Kidney capillary endothelial cell (primary cell): ENCODE measurements around the gene JAKMIP2.

Experiments
- DNase-seq: peaks from one replicate; pipeline ENCODE4 v3.0.0-alpha.2; 2018; ENCODE audit warnings: low spot score

JAKMIP2 gene

DNA sequence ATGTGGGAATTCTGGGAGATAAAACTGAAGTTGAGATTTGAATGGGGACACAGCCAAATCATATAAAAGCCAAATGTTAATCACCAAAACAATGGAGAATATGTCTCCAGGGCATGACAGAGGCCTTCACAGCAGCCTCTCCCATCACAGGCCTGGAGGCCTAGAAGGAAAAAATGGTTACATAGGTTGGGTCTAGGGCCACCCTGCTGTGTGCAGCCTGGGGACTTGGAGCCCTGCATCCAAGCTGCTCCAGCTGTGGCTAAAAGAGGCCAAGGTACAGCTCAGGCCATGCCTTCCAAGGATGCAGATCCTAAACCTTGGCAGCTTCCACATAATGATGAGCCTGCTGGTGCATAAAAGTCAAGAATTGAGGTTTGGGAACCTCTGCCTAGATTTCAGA lies 85.1 kb downstream of the JAKMIP2 start:
- no peak for DNase-seq

DNA sequence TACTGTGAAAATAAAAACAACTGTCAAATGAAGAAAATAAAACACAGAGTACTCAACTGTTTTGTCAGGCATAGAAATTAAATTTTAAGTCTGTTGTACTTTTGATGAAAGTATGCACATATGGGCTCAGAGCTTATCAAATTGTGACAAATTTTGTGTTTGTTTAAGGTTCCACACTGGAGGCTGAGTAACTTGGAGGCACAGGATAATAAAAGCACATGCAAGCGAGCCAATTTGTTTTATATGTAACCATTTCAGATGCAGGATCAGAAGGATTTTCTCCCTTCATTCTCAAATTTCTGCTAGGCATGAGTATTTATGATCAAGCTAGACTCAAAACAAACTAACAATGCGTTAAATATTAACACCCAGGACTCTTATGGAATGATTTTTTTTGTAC lies 87.8 kb downstream of the JAKMIP2 start:
- DNase-seq = no peak

- no peak for DNase-seq
Observed at GRCh38 chr5:147693233-147693632, 89.3 kb downstream of the JAKMIP2 start.

DNA sequence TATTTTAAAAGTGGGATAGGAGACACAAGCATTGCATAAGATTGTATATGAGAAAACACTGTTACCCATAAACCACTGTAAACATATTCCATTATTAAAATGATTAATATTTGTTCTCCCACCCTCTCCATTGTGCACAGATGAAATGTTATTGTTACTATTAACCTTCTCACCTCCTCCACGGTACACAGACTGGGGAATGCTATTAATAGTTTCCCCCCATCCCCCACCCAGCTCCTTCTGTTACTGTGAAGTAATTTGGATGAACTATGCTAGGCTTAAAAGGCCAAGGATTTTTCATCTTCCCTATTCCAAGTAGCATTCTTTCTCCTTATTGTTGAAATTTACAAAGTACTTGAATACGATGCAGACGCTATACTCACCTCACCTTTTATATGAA lies 91.4 kb downstream of the JAKMIP2 start:
- no peak for DNase-seq

- DNase-seq = no peak
Observed at GRCh38 chr5:147690595-147690994, 91.9 kb downstream of the JAKMIP2 start.

DNA sequence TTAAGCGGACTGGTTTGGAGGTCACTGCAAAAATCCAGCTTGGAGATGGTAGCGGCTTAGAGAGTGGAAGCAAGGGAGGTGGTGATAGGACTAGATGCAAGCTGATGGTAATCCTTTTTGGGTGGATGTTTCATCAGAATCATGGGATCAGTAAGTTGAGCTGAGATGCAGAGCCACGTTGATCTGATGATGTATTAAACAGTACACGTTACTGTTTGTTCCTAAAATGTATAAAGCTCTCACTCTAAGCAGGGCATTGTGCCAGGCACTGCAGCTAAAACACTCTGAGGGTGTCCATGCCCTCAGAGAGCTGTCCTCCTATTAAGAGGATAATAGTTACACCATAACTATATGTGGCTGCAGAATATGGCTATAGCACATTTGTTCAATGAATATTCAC lies 93.1 kb downstream of the JAKMIP2 start:
- no peak for DNase-seq

GRCh38 chr5:147688656-147689356 lies 93.7 kb downstream of the JAKMIP2 start:
- DNase-seq = no peak

GRCh38 chr5:147687118-147687517 lies 95.4 kb downstream of the JAKMIP2 start:
- DNase-seq = no peak

DNA sequence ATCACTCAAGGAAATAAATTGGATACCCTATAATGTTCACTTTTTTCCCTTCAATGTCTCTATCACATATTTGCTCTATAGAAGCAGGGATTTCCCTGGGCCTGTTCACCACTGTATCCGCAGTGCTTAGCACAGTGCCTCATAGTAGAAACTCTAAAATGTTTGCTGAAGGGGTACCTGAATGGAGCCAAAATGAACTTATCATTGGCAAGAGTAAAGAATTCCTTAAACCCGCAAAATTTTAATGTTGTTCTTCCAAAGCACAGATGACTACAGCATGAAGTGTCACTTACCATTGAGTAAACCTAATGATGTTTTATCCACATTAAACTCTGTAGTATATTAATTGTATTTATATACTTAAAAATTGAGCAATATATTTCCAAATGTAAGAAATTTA lies 96.1 kb downstream of the JAKMIP2 start:
- no peak for DNase-seq

- no peak for DNase-seq
Observed at GRCh38 chr5:147685993-147686392, 96.5 kb downstream of the JAKMIP2 start.

- no peak for DNase-seq
Observed at GRCh38 chr5:147675168-147675567, 107.4 kb downstream of the JAKMIP2 start.

- no peak for DNase-seq
Observed at GRCh38 chr5:147674411-147674810, 108.1 kb downstream of the JAKMIP2 start.

- no peak for DNase-seq
Observed at GRCh38 chr5:147673791-147674190, 108.7 kb downstream of the JAKMIP2 start.

DNA sequence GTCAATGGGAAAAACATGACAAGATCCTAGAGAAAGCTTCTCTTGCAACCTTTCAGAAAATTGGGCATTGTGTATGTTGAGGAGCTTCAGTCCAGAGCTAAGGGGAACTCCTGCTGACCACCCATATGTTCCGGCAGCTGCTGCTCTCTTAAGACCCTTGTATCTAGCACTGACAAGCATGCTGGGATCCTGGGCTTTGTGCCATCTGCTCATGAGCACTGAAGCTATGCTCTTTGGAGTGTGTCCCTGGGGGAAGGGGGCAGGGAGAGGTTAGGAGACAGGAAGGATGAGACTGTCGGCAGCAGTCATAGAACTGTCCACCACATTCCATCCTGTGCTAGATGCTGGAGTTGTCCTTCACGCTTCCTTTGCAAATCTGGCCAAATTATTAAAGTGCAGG lies 109.3 kb downstream of the JAKMIP2 start:
- DNase-seq = no peak

DNA sequence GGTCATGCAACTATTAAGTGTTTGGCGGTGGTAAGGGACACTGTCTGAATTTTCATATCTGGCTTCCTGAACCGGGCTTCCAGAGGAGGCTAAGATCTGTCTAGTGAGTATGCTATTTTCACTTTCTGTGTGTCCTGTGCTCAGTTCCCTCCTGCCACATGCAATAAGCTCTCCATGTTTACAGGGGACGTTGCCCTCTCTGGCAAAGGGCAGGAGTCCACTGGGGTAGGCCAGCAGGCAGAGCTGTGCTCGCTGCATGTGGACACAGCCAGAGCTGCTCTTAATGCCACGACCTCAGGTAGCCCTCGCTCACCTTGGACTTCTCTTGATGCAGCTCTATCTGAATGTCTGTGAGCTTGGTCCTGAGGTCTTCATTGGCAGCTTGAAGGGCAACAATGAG lies 111.2 kb downstream of the JAKMIP2 start:
- no peak for DNase-seq

DNA sequence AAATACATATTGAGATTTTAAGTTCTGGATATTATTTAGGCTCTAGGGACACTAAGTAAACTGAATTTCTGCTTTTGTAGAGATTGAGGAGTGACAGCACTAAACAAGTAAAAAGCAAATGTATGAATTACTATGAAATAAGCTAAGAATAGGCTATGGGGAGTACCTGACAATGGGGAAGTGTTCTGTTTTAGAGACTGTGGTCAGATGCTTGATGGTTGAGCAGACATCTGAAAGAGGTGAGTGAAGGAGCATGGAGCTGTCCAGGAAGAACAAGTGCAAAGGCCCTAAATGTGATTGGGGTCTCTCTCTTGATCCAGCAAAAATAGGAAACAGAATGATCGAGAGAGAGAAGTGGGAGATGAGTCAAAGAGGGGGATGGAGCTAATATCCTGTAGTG lies 111.7 kb downstream of the JAKMIP2 start:
- DNase-seq = no peak

GRCh38 chr5:147669169-147669869 lies 113.2 kb downstream of the JAKMIP2 start:
- no peak for DNase-seq

DNA sequence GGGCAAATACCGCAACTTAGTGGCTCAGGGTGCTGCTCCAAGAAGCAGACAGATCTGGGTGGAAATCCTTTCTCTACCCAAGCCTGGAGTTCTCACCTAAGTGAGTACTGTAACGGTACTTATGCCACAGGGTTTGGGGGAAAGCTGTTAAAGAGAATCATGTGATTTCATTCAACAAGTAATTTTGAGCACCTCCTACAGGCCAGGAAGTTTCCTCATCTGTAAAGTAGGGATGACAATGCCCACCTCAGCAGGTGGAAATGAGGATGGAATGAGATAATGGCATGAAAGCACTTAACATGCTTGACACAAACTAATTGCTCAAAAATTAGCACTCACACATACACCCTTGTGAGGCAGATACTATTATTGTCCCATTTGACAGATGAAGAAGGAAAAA lies 114.1 kb downstream of the JAKMIP2 start:
- DNase-seq = no peak

DNA sequence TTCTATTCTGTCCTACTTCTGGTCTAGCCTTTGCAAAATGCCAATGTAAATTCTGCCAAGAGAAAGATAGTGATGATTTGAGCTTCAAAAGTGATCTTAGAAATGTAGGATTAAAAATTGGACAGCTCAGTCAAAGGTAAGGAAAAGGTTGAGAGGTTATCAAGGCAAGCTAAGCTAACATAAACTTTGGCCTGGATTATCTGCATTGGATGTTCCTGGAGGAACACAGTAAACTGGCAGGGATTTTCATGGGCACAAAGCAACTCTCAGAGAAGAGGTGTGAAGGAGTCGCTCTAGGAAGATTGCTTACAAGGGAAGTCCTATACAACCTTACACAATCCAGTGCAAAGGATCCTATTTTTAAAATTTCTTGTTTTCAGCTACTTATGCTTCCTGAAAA lies 115.2 kb downstream of the JAKMIP2 start:
- no peak for DNase-seq

GRCh38 chr5:147666419-147666818 lies 116.1 kb downstream of the JAKMIP2 start:
- DNase-seq = no peak

DNA sequence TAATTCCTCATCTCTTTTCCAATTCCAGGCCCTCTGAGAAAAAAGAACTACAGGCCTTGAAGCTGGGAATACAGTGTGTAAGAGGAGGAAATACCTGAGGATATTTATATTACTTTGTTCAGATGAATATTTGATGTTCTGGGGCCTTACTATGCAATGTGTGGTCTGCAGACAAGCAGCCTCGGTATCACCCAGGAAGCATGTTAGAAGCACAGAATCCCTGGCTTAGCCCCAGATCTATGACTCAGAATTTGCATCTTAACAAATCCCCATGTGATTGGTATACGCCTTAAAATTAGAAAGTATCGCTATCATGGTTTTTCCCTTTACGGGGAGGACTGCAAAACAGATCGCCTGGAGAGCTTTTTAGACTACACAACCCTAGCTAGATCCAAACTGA lies 121.0 kb downstream of the JAKMIP2 start:
- no peak for DNase-seq

DNA sequence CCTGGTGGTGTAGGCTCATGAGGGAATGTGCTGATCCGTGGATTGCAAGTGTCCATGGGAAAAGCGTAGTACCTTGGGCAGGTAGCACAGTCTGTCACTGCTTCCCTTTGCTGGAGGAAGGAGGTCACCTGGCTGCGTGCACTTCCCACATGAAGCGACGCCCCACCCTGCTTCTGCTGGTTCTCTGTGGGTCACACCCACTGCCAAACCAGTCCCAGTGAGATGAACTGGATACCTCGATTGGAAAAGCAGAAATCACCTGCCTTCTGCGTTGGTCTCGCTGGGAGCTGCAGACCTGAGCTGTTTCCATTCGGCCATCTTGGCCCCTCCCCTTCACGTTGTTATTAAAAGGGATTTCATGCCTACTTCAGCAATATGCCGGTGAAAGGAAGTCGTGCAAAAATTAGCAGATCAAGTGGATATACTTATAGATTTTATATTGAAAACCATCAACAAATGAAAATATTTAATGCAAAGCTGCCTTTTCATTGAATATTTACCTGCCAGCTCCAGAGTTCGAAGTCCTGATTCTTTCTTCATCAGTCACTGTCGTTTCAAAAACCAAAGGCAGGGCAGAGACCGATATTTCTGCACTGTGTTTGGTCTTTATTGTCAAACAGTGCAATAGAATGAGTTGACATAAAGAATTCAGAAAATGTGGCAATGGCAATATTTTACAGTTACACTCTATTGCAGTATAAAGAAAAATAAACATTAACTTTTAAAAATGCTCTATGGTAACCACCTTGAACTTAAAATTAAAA lies 123.2 kb downstream of the JAKMIP2 start:
- DNase-seq = no peak

DNA sequence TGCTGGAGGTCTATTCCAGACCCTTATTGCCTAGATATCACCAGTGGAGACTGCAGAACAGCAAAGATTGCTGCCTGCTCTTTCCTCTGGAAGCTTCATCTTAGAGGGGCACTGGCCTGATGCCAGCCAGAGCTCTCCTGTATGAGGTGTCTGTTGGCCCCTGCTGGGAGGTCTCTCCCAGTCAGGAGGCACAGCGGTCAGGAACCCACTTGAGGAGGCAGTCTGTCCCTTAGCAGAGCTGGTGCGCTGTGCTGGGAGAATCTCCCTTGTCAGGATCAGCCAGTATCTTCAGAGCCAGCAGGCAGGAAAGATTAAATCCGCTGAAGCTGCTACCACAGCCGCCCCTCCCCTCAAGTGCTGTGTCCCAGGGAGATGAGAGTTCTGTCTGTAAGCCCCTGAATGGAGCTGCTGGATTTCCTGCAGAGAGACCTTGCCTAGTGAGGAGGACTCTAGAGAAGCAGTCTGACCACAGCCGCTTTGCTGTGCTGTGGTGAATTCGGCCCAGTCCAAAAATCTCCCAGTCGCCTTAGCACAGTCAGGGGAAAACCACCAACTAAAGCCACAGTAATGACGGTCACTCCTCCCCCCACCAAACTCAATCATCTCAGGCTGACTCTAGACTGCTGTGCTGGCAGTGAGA lies 124.1 kb downstream of the JAKMIP2 start:
- DNase-seq = no peak
